GM21619 (cell line): Measurements from ENCODE around the gene KHDRBS2.
A peak's percentile ranks its signal among the peaks of the same experiment; 100 is the strongest.

Source experiments
- ATAC-seq: cut with Tn5 transposase; IDR thresholded peaks from one replicate; pipeline ENCODE4 v1.9.1; 2021; ENCODE audit not compliant: unreplicated experiment

Gene KHDRBS2

GRCh38 chr6:62285612-62286469 lies at the start of gene KHDRBS2:
KHDRBS2 (minus strand) TSS chr6:62286225.
- ATAC-seq = peak; percentile 100

- no peak for ATAC-seq
Measured at GRCh38 chr6:62328607-62329006, 42.6 kb upstream of the KHDRBS2 start.

GRCh38 chr6:62324834-62325233 lies 38.8 kb upstream of the KHDRBS2 start:
- ATAC-seq = no peak

GRCh38 chr6:62323818-62324431 lies 37.9 kb upstream of the KHDRBS2 start:
- ATAC-seq = no peak

- peak; percentile 92 for ATAC-seq
Measured at GRCh38 chr6:62298745-62299392, 12.8 kb upstream of the KHDRBS2 start.

- ATAC-seq = no peak
Measured at GRCh38 chr6:62296541-62296940, 10.5 kb upstream of the KHDRBS2 start.

GRCh38 chr6:62288974-62289373 lies 2.9 kb upstream of the KHDRBS2 start:
- no peak for ATAC-seq

GRCh38 chr6:62288562-62288961 lies 2.5 kb upstream of the KHDRBS2 start:
- no peak for ATAC-seq

GRCh38 chr6:62286470-62286843 lies 432 bp upstream of the KHDRBS2 start:
- peak; percentile 1 for ATAC-seq

GRCh38 chr6:62284725-62285124 lies 1.3 kb downstream of the KHDRBS2 start:
- ATAC-seq = no peak

- ATAC-seq = no peak
Measured at GRCh38 chr6:62283796-62284411, 2.1 kb downstream of the KHDRBS2 start.

GRCh38 chr6:62283365-62283764 lies 2.7 kb downstream of the KHDRBS2 start:
- ATAC-seq = no peak

GRCh38 chr6:62280099-62280498 lies 5.9 kb downstream of the KHDRBS2 start:
- no peak for ATAC-seq

- no peak for ATAC-seq
Measured at GRCh38 chr6:62272114-62272513, 13.9 kb downstream of the KHDRBS2 start.

- no peak for ATAC-seq
Measured at GRCh38 chr6:62265906-62266525, 20.0 kb downstream of the KHDRBS2 start.

GRCh38 chr6:62262283-62262682 lies 23.7 kb downstream of the KHDRBS2 start:
- no peak for ATAC-seq

- no peak for ATAC-seq
Measured at GRCh38 chr6:62246087-62246486, 39.9 kb downstream of the KHDRBS2 start.

GRCh38 chr6:62236784-62237183 lies 49.2 kb downstream of the KHDRBS2 start:
- no peak for ATAC-seq

GRCh38 chr6:62229231-62229630 lies 56.8 kb downstream of the KHDRBS2 start:
- no peak for ATAC-seq

- ATAC-seq = no peak
Measured at GRCh38 chr6:62217866-62218265, 68.2 kb downstream of the KHDRBS2 start.

- ATAC-seq = no peak
Measured at GRCh38 chr6:62202078-62202477, 83.9 kb downstream of the KHDRBS2 start.
